ENCODE results near the gene SANBR. TPM values are rescaled to one million over a fixed set of nuclear protein-coding genes. Genes with fewer than 3 reads are reported as not detected.

The SANBR gene
- total and polyA plus RNA-seq, 5 donors from 2014 or later: 2.4 to 11.7 (median 5.6) TPM

- no peaks in the 10 kb centered on the region for H3K4me1 ChIP-seq (ENCODE audit: control insufficient read depth, insufficient read depth, low read length, poor library complexity, severe bottlenecking)
- Mint-ChIP-seq H3K4me3 (no peak overlapping the region), H3K27me3 (no peaks in the 10 kb centered on the region), H3K9me3 (no peaks in the 10 kb centered on the region), H3K27ac (peak overlapping the region in 1 of 3 donors; percentile 51), H3K4me1 (no peaks in the 10 kb centered on the region), H3K36me3 (no peaks in the 10 kb centered on the region)
- no peak overlapping the region for H3K4me3 ChIP-seq (ENCODE audit: low read depth, low read length)
- H3K27me3 ChIP-seq (ENCODE audit: control insufficient read depth, insufficient read depth, low read length): no peaks in the 10 kb centered on the region
- DNase-seq: no peak
- H3K9me3 ChIP-seq (ENCODE audit: control insufficient read depth in 2 of 2, low read length in 2 of 2): no peaks in the 10 kb centered on the region
- no peaks in the 10 kb centered on the region for H3K36me3 ChIP-seq (ENCODE audit: control insufficient read depth, insufficient read depth, low read length)
- no peak for ATAC-seq (ENCODE audit: low read depth in 2 of 2)
- no peak overlapping the region for H3K27ac ChIP-seq (ENCODE audit: insufficient read depth, low read length, poor library complexity, severe bottlenecking)
Measured at GRCh38 chr2:61090386-61090921, 24.8 kb downstream of the SANBR start.

GRCh38 chr2:61091485-61091884, 25.8 kb downstream of the SANBR start:
- Mint-ChIP-seq H3K27ac (no peak overlapping the region), H3K9me3 (no peaks in the 10 kb centered on the region), H3K36me3 (no peaks in the 10 kb centered on the region), H3K4me3 (no peak overlapping the region), H3K4me1 (peaks cover 0 to 3% (median 0%) of the 10 kb centered on the region in 4 donors), H3K27me3 (no peaks in the 10 kb centered on the region)
- H3K36me3 ChIP-seq (ENCODE audit: control insufficient read depth, insufficient read depth, low read length): no peaks in the 10 kb centered on the region
- DNase-seq (no peak), ATAC-seq (ENCODE audit: low read depth in 2 of 2) (no peak)
- no peaks in the 10 kb centered on the region for H3K27me3 ChIP-seq (ENCODE audit: control insufficient read depth, insufficient read depth, low read length)
- H3K27ac ChIP-seq (ENCODE audit: insufficient read depth, low read length, poor library complexity, severe bottlenecking): no peak overlapping the region
- no peak overlapping the region for H3K4me3 ChIP-seq (ENCODE audit: low read depth, low read length)
- H3K4me1 ChIP-seq (ENCODE audit: control insufficient read depth, insufficient read depth, low read length, poor library complexity, severe bottlenecking): no peaks in the 10 kb centered on the region
- H3K9me3 ChIP-seq (ENCODE audit: control insufficient read depth in 2 of 2, low read length in 2 of 2): no peaks in the 10 kb centered on the region

- H3K27ac ChIP-seq (ENCODE audit: insufficient read depth, low read length, poor library complexity, severe bottlenecking): no peak overlapping the region
- Mint-ChIP-seq H3K27ac (no peak overlapping the region), H3K4me3 (no peak overlapping the region), H3K4me1 (peaks cover 0 to 3% (median 0%) of the 10 kb centered on the region in 4 donors), H3K27me3 (no peaks in the 10 kb centered on the region), H3K9me3 (no peaks in the 10 kb centered on the region), H3K36me3 (no peaks in the 10 kb centered on the region)
- H3K36me3 ChIP-seq (ENCODE audit: control insufficient read depth, insufficient read depth, low read length): no peaks in the 10 kb centered on the region
- ATAC-seq (ENCODE audit: low read depth in 2 of 2) (no peak), DNase-seq (no peak)
- no peaks in the 10 kb centered on the region for H3K9me3 ChIP-seq (ENCODE audit: control insufficient read depth in 2 of 2, low read length in 2 of 2)
- H3K27me3 ChIP-seq (ENCODE audit: control insufficient read depth, insufficient read depth, low read length): no peaks in the 10 kb centered on the region
- H3K4me1 ChIP-seq (ENCODE audit: control insufficient read depth, insufficient read depth, low read length, poor library complexity, severe bottlenecking): no peaks in the 10 kb centered on the region
- no peak overlapping the region for H3K4me3 ChIP-seq (ENCODE audit: low read depth, low read length)
Measured at GRCh38 chr2:61096438-61096837, 30.8 kb downstream of the SANBR start.

- H3K4me1 Mint-ChIP-seq: peaks cover 0 to 3% (median 0%) of the 10 kb centered on the region in 4 donors
- DNase-seq (no peak), ATAC-seq (ENCODE audit: low read depth in 2 of 2) (no peak)
- H3K27me3 Mint-ChIP-seq: no peaks in the 10 kb centered on the region
- no peak overlapping the region for H3K27ac Mint-ChIP-seq
- Histone ChIP-seq H3K27me3 (ENCODE audit: control insufficient read depth, insufficient read depth, low read length) (no peaks in the 10 kb centered on the region), H3K4me1 (ENCODE audit: control insufficient read depth, insufficient read depth, low read length, poor library complexity, severe bottlenecking) (no peaks in the 10 kb centered on the region), H3K27ac (ENCODE audit: insufficient read depth, low read length, poor library complexity, severe bottlenecking) (no peak overlapping the region), H3K4me3 (ENCODE audit: low read depth, low read length) (no peak overlapping the region), H3K9me3 (ENCODE audit: control insufficient read depth in 2 of 2, low read length in 2 of 2) (no peaks in the 10 kb centered on the region), H3K36me3 (ENCODE audit: control insufficient read depth, insufficient read depth, low read length) (no peaks in the 10 kb centered on the region)
- H3K9me3 Mint-ChIP-seq: no peaks in the 10 kb centered on the region
- peaks cover 16% of the 10 kb centered on the region for H3K36me3 Mint-ChIP-seq
- no peak overlapping the region for H3K4me3 Mint-ChIP-seq
Measured at GRCh38 chr2:61100801-61101200, 35.1 kb downstream of the SANBR start.

- ATAC-seq (ENCODE audit: low read depth in 2 of 2): no peak
- DNase-seq: no peak
- no peaks in the 10 kb centered on the region for H3K27me3 Mint-ChIP-seq
Measured at GRCh38 chr2:61109291-61109690, 43.6 kb downstream of the SANBR start.

DNA sequence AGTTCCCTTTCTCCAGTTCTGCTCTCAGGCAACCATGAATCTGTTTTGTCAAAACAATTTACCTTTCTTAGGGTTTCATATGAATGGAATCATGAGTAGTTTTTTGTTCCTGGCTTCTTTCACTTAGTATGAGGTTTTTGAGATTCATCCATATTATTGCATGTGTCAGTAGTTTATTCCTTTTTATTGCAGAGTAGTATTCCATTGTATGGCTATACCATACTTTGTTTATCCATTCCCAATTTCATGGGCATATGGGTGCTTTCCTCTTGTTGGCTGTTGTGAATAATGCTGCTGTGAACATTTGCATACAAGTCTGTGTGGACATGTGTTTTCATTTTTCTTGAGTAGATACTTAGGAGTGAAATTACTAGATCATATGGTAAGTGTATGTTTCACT, 46.0 kb downstream of the SANBR start:
- Mint-ChIP-seq H3K4me3 (no peak overlapping the region), H3K9me3 (peaks cover 0 to 4% (median 3%) of the 10 kb centered on the region in 7 donors), H3K27me3 (no peaks in the 10 kb centered on the region), H3K27ac (no peak overlapping the region), H3K4me1 (no peaks in the 10 kb centered on the region), H3K36me3 (peaks cover 23% of the 10 kb centered on the region)
- no peak overlapping the region for H3K4me3 ChIP-seq (ENCODE audit: low read depth, low read length)
- no peaks in the 10 kb centered on the region for H3K27me3 ChIP-seq (ENCODE audit: control insufficient read depth, insufficient read depth, low read length)
- no peaks in the 10 kb centered on the region for H3K36me3 ChIP-seq (ENCODE audit: control insufficient read depth, insufficient read depth, low read length)
- no peaks in the 10 kb centered on the region for H3K4me1 ChIP-seq (ENCODE audit: control insufficient read depth, insufficient read depth, low read length, poor library complexity, severe bottlenecking)
- ATAC-seq (ENCODE audit: low read depth in 2 of 2) (no peak), DNase-seq (no peak)
- no peaks in the 10 kb centered on the region for H3K9me3 ChIP-seq (ENCODE audit: control insufficient read depth in 2 of 2, low read length in 2 of 2)
- H3K27ac ChIP-seq (ENCODE audit: insufficient read depth, low read length, poor library complexity, severe bottlenecking): no peak overlapping the region

More at GRCh38 chr2:61109291-61109690, 43.6 kb downstream of the SANBR start:
- Mint-ChIP-seq H3K27ac (no peak overlapping the region), H3K4me3 (no peak overlapping the region), H3K9me3 (peaks cover 0 to 4% (median 3%) of the 10 kb centered on the region in 7 donors), H3K36me3 (peaks cover 23% of the 10 kb centered on the region), H3K4me1 (no peaks in the 10 kb centered on the region)
- Histone ChIP-seq H3K36me3 (ENCODE audit: control insufficient read depth, insufficient read depth, low read length) (no peaks in the 10 kb centered on the region), H3K27ac (ENCODE audit: insufficient read depth, low read length, poor library complexity, severe bottlenecking) (no peak overlapping the region), H3K4me1 (ENCODE audit: control insufficient read depth, insufficient read depth, low read length, poor library complexity, severe bottlenecking) (no peaks in the 10 kb centered on the region), H3K4me3 (ENCODE audit: low read depth, low read length) (no peak overlapping the region), H3K27me3 (ENCODE audit: control insufficient read depth, insufficient read depth, low read length) (no peaks in the 10 kb centered on the region), H3K9me3 (ENCODE audit: control insufficient read depth in 2 of 2, low read length in 2 of 2) (no peaks in the 10 kb centered on the region)

GRCh38 chr2:61114147-61114546, 48.5 kb downstream of the SANBR start:
- Histone ChIP-seq H3K4me3 (ENCODE audit: low read depth, low read length) (no peak overlapping the region), H3K4me1 (ENCODE audit: control insufficient read depth, insufficient read depth, low read length, poor library complexity, severe bottlenecking) (no peaks in the 10 kb centered on the region), H3K36me3 (ENCODE audit: control insufficient read depth, insufficient read depth, low read length) (no peaks in the 10 kb centered on the region), H3K27ac (ENCODE audit: insufficient read depth, low read length, poor library complexity, severe bottlenecking) (no peak overlapping the region), H3K9me3 (ENCODE audit: control insufficient read depth in 2 of 2, low read length in 2 of 2) (no peaks in the 10 kb centered on the region), H3K27me3 (ENCODE audit: control insufficient read depth, insufficient read depth, low read length) (no peaks in the 10 kb centered on the region)
- Mint-ChIP-seq H3K27me3 (no peaks in the 10 kb centered on the region), H3K36me3 (peaks cover 31% of the 10 kb centered on the region), H3K4me1 (no peaks in the 10 kb centered on the region), H3K9me3 (peaks cover 0 to 4% (median 3%) of the 10 kb centered on the region in 7 donors), H3K4me3 (no peak overlapping the region), H3K27ac (no peak overlapping the region)
- ATAC-seq (ENCODE audit: low read depth in 2 of 2): no peak
- no peak for DNase-seq

Measured in CD4-positive, CD25-positive, alpha-beta regulatory T cell (primary cell).